GM18907 (cell line): Measurements from ENCODE around the gene KCNIP3.
"Not testable (repeated sequence)": the region's sequence is repeated elsewhere in the genome, so short reads cannot be mapped to it uniquely, and the experiment has no call there.

Experiments used
- ATAC-seq: cut with Tn5 transposase; IDR thresholded peaks from one replicate; pipeline ENCODE4 v1.9.1; 2021; ENCODE audit warnings: mild to moderate bottlenecking, moderate library complexity; ENCODE audit not compliant: unreplicated experiment

KCNIP3 gene

DNA sequence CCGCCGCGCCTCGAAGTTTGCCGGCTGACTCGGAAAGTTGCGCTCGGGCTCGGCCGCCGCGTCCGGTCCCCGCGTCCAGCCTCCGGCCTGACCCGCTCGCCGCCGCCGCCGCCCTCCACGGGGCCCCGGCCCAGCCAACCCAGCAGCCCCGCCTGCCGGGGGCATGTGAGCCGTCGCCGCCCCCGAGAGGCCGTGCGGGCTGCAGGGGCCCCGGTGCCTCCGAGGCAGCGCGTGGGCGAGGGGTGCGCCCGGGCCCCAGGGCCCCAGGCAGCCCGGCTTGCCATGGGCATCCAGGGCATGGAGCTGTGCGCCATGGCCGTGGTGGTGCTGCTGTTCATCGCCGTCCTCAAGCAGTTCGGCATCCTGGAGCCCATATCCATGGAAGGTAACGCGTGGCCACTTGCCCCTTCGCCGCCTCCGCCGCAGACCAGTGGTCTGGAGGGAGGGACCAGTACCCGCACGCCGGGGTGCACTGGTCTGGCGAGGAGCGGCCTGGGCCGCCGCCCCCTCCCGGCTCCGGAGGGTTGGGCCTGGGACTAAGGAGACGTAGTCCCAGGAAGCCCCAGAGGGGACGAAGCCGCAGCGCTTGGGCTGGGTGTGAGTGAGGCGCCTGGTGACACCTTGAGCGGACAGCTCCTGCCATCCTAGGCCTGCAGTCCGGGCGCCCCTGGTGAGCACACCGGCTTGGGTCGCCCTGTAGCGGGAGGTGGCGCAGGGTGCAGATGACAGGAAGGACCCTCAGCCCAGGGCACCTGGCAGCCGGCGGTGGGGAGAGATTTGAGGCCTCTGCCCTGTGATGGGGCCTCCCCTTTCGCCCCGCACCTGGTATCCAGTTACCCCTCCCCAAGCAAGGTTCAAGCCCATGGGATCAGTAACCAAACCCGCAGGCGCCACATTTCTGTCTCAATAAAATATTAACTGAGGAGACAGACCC is 49.9 kb downstream of the KCNIP3 start:
- ATAC-seq = no peak

DNA sequence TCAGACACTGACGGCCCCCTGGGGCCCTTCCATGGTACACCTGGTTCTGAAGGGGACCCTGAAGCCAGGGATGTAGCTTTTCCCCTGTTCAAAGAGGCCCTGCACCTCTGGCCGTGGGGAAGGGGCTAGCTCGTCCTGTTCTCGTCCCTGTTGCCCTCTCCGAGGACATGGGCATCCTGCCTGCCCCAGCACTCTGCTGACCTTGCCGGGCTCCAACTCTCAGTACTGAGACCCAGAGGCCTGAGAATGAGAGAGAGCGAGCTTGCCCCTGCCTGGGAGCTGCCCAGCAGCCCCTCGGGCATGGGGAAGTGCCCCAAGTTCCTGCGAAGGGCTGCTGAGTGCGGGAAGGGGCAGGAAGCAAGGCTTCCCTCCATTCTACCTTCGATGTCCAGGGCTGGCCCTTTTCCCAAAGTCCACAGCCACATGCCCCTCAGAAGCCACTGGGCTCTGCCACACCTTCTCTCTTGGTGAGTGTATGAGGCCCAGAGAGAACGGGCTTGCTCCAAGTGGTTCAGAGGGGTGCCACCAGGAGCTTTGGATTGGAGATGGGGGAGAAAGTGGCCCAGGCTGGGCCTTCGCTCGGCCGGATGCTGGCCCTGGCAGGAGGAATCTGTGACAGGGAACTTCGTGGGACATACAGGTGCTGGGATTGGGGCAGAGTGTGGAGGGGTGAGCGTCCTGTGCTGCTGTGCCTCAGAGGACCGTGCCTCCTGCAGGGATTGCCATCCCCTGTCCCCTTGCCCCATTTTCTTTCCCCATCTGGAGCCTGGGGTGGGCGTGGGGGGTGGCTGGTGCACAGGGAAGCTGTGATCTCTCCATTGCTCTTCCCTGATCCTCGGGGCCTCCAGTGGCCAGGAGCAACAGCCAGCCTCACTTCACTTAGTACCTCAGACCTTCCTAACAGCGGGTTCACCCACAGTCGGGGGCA is 50.8 kb downstream of the KCNIP3 start:
- no peak for ATAC-seq

DNA sequence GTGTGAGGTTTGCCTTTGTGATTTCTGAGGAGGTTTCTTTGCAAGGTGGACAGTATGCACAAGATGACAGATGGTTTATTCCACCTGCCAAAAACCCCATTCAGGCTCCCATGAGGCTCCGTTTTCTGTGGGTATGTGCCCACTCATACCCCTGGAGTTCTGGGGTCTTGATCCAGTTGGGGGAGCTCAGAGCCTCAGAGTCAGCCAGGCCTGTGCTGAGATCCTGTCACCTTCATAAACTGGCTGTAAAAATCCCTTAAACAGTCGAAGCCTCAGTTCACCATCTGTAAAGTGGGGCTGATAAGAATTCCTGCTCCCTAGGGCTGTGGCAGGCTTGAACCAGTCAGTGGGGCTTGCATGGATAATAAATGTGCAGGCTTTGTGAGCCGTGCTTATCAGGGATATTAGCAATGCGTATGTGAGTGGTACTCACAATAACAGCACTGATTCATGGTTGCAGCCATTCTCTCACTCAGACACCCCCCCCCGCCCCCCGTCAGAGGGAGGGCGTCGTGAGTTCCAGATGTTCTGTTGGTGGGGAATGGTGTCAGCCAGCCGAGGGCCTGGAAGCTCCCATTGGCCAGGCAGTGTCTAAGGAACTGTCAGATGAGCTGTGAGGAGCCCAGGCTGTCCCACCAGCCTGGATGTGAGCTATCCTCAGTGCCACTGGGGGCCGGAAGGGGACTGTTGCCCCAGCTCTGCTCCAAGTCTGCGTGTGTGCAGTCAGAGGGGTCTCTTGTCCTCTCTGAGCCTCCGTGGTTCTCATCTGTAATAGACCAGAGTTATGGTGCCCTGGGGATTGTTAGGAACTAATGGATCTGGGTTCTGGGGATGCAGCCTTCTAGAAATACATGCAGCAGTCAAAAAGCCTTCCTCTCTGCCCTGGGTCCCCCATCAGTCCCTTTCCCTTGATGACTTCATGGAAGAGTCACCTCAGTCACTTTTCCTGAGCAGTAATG is 51.7 kb downstream of the KCNIP3 start:
- no peak for ATAC-seq

DNA sequence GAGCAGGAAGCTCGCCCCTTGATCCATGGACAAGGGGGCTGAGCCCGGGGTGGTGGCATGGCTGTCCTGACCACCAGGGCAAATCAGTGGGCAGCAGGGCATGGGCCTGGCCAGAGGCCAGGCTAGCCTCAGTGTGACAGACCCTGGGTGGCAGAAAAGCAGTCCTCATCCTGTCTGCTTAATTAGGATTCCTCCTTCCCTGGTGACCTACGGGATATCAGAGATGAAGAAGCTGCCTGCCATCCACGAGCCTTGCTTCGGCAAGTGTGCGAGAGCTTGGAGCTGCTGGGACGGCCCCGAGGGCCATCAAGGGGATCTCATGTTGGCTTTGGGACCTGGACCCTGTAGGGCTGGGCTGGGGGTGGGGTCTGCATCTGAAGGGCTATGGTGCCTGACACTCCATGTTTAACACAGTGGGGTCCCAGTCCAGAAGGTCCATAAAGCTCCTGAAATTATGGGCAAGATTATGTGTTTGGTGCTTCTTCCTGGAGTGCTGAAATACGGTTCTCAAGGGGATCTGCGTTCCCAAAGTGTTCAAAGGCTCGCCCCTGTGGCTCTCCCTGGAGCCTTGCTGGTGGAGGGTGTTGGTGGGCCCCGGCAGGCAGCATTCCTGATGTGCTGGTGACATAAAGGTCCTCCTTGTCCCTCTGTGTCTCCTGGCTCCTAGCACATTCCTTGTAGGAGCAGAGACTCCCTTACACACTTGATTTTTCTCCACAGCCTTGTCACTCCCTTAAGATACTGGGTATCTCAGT is 52.6 kb downstream of the KCNIP3 start:
- no peak for ATAC-seq

- no peak for ATAC-seq
Measured at GRCh38 chr2:95350368-95350767, 53.2 kb downstream of the KCNIP3 start.

- no peak for ATAC-seq
Measured at GRCh38 chr2:95350774-95351597, 53.8 kb downstream of the KCNIP3 start.

- no peak for ATAC-seq
Measured at GRCh38 chr2:95351598-95351915, 54.4 kb downstream of the KCNIP3 start.

GRCh38 chr2:95352310-95353054 is 55.3 kb downstream of the KCNIP3 start:
- ATAC-seq = no peak

GRCh38 chr2:95353055-95353575 is 56.0 kb downstream of the KCNIP3 start:
- ATAC-seq = no peak

GRCh38 chr2:95353613-95354468 is 56.7 kb downstream of the KCNIP3 start:
- no peak for ATAC-seq

- ATAC-seq = no peak
Measured at GRCh38 chr2:95354469-95354901, 57.3 kb downstream of the KCNIP3 start.

GRCh38 chr2:95354925-95355324 is 57.8 kb downstream of the KCNIP3 start:
- no peak for ATAC-seq

GRCh38 chr2:95355486-95355885 is 58.3 kb downstream of the KCNIP3 start:
- ATAC-seq = not testable (repeated sequence)

DNA sequence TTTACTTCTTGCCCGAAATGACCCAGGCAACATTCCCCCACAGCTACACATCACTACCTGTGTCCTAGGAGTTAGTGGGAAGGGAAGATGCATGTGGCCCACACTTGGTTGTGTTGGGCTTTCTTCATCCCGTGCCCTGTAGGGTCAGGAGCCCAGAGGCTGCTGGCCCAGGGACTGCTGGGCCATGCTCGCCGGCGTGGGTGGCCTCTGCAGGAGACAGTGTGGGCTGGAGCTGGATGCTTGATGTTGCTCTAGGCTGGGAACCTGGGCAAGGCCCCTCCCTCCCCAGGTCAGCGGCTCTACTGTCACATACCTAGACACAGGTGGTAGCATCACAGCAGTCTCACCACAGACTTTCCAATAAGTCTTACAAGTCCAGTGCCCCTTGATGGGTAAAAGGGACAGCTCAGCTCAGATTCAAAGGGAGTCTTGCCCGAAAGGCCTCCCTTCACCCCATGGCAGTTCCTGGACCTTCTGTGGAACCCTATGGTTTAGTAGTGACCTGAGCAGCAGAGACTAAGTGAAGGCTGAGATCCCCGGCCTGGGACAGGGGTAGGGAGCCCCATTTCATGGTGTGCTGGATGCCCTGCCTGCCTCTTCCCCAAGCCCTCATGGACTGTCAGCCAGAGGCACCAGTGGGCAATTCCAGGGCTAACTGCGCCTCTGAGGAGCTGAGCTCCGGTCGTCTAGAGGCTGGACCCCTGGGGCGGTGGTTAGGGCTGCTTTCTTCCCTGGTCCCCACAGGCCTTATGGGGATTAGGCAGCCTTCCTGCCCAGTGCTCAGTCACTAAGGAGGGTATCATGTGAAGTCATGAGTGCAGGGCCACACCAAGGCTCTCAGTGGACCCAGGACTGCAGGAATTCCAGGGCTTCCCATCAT is 59.9 kb downstream of the KCNIP3 start:
- no peak for ATAC-seq

GRCh38 chr2:95357717-95358280 is 60.7 kb downstream of the KCNIP3 start:
- no peak for ATAC-seq

GRCh38 chr2:95359031-95359430 is 61.9 kb downstream of the KCNIP3 start:
- ATAC-seq = no peak
